ENCODE measurements around the gene WNK2. TPM values are rescaled to one million over a fixed set of nuclear protein-coding genes. Genes with fewer than 3 reads are reported as not detected.
"Not testable (repeated sequence)": the region's sequence is repeated elsewhere in the genome, so short reads cannot be mapped to it uniquely, and the experiment has no call there.

WNK2 gene
- 222 TPM for total RNA-seq
- long read RNA-seq, transcript WNK2-207 (15 exons, 3,224 nt), result major isoform, 5 of 337 reads
- long read RNA-seq, partial matches to known transcripts, result 264 of 337 reads
- long read RNA-seq, other reads (novel, unspliced or antisense), result 65 of 337 reads

- DNase-seq, result no peak
- intact Hi-C loops (cut with DNase I), result no loop called here
These were observed at the start of gene WNK2 for GRCh38 chr9:93183663-93184431. WNK2 (plus strand) TSS chr9:93184139; CDS start chr9:93184930, 791 bp downstream.

DNA sequence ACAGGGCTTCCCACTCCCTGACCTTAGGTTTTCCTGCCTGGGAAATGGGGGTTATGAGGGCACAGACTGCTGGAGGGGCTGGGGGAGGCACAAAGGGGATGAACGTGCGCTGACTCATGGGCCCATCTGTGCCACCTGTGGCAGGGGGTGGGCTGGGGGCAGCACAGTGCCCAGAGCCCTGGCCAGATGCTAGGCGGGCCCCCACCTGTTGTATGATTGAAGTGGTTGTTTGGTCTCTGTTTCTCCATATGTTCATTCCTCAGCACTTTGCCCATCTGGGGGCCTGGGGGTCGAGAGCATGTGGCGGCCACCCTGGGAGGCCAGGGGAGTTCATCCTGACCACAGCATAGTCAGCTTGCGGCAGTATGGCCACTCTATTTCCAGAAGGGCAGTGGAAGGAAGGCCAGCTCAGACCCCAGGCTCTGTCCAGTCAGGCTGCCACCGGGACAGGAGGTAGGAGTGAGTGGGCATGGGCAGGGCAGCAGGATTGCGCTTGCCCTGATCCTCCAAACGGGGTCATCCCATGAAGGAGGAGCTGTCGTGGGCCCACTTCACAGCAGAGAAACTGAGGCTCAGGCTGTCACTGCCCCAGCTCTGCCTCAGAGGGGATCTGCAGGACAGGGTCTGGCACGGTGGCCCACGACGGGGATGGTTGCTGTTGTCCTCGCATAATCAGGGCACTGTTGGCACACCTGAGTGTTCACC lies 49.0 kb upstream of the WNK2 start:
- DNase-seq (no peak), ATAC-seq (ENCODE audit: poor library complexity) (no peak)
- intact Hi-C loops (cut with DNase I), result no loop called here

More at GRCh38 chr9:93183663-93184431, at the start of gene WNK2:
- ATAC-seq (ENCODE audit: poor library complexity), result peak; percentile 60

DNA sequence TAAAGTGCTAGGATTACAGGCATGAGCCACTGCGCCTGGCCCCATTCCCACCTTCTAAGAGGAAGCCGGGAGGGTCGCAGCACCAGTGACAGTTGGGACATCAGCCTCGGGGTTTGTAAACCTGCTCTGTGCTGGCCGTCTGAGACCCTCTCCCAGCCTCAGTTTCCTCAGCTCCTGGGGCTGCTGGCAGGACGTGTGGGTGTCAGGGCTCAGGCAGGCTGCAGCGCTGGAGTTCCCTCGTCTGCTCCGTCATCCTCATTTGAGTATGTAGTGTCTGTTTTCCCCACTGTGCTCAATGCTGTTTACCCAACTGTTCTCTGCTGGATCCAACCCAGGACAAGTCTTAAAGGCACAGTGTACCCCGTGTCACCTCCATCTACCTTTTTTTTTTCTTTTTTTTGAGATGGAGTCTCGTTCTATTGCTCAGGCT lies 47.9 kb upstream of the WNK2 start:
- no peak for ATAC-seq (ENCODE audit: poor library complexity)
- intact Hi-C loops (cut with DNase I), result no loop called here
- no peak for DNase-seq

GRCh38 chr9:93137362-93137761 lies 46.6 kb upstream of the WNK2 start:
- intact Hi-C loops (cut with DNase I), result no loop called here
- ATAC-seq (ENCODE audit: poor library complexity), result no peak

GRCh38 chr9:93138171-93138764 lies 45.7 kb upstream of the WNK2 start:
- ATAC-seq (ENCODE audit: poor library complexity) (no peak), DNase-seq (no peak)
- intact Hi-C loops (cut with DNase I), result no loop called here

More at GRCh38 chr9:93137362-93137761, 46.6 kb upstream of the WNK2 start:
- DNase-seq, result no peak

DNA sequence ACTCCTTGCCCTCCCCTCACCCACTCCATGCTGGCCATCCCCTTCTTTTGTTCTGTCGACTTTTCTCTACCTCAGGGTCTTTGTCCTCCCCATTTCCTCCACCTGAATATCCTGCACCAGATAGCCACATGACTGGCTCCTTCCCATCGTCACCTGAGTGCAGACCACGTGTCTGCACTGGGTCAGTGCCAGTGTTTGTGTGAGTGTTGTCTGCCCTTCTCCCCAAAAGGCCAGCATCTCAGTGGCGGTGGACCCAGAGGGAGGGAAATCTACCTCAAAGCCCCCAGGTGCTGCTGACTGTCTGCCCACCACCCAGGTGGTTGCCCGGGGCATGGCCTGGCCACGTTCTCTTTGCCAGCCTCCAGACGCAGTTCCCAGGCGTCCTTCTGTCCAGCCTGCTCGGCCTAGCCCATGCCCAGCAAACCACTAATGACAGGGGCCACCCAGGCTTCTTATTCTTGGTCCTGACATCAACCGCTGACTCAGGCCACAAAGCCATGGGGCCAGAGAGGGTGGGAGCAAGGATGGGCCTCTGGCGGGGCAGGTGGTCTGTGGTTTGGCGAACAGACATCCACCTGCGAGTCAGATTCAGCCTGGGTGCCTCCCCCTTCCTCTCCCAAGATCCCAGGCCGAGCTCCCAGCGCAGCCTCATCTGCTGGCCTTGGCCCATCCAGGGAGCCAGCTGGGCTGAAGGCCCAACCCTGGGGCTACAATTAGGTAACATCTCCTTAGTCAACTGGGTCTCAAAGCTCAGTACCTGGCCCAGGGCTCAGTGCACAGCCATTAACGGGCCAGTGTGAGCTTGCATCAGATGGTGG lies 44.4 kb upstream of the WNK2 start:
- no peak for ATAC-seq (ENCODE audit: poor library complexity)
- intact Hi-C loops (cut with DNase I), result no loop called here

DNA sequence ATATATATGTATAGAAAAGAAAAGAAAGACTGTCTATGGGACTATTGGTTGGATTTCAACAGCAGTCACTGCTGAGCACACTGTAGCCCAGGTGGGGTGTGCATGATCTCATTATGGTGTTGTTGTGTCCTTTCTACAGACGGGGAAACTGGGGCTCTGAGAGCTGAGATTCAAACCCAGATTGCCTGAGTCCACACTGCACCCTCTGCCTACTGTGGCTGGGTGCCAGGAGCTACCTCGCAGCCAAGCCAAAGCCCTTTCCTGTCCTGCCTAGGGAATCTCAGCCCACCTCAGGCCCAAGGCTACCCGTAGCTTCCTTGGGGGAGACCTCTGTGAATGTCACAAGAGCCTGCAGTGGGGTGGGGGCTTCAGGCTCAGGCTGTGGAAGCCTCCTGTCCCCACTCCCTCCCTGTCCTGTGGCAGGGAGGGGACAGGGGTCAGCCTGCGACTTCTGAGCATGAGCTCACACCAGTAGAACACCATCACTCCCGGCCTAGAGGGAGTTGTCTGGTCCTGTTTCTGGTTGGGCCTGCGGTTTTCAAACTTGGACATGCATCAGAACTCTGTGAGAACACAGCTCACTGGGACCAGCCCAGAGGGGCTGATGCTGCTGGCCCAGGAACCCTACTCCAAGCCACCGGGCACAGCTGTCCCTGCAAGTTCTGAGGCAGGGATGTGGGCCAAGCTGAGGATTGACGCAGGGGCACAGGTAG lies 42.0 kb upstream of the WNK2 start:
- DNase-seq, result no peak
- no peak for ATAC-seq (ENCODE audit: poor library complexity)
- intact Hi-C loops (cut with DNase I), result no loop called here

More for the DNA sequence above, 44.4 kb upstream of the WNK2 start:
- DNase-seq, result no peak

- DNase-seq (peak; percentile 61), ATAC-seq (ENCODE audit: poor library complexity) (peak; percentile 65)
- intact Hi-C loops (cut with DNase I), result no loop called here
These were observed 40.0 kb upstream of the WNK2 start for GRCh38 chr9:93143830-93144530.

DNA sequence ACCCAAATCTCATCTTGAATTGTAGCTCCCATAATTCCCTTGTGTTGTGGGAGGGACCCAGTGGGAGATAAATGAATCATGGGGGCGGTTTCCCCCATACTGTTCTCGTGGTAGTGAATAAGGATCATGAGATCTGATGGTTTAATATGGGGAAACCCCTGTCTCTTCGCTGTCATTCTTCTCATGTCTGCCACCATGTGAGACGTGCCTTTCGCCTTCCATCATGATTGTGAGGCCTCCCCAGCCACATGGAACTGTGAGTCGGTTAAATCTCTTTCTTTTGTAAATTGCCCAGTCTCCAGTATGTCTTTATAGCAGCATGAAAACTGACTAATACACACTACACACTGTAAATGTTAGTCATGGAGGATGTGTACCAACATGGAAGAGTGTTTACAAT lies 37.2 kb upstream of the WNK2 start:
- DNase-seq; intact Hi-C loops (cut with DNase I); ATAC-seq (ENCODE audit: poor library complexity): not testable (repeated sequence)

- no peak for ATAC-seq (ENCODE audit: poor library complexity)
- intact Hi-C loops (cut with DNase I), result no loop called here
- DNase-seq, result no peak
These were observed 36.3 kb upstream of the WNK2 start for GRCh38 chr9:93147632-93148031.

DNA sequence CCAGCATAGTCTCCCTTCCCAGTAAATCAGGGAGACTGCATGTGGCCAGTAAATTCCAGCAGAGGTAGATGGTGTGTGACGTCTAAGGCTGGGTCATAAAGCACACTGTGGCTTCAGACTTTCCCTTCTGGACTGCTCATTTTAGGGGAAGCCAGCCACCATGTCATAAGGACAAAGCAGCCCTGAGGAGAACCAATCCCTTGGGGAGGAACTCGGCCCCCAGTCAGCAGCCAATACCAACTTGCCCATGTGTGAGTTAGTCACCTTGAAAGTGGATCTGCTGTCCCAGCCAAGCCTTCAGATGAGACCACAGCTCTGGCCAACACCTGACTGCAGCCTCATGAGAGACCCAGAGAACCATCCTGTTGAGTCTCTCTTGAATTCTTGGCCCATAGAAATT lies 35.2 kb upstream of the WNK2 start:
- DNase-seq, result no peak
- intact Hi-C loops (cut with DNase I), result no loop called here
- ATAC-seq (ENCODE audit: poor library complexity), result no peak

DNA sequence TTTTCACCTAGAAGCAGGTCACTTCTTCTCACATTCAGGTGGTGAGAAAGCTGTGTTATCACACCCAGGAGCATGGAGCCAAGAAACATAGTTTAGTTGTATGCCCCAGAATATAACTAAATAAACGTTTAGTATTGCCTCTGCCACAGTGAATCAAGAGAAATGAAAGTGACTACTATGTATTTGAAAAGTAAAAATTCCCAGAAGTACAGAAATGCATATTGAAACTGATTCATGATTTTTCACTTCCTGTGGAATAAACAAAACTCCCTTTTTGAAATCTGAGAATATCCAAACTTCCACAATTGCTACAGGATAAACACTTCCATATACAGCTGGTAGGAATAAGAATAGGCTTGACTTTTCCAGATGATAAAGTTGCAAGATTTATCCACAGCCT lies 34.6 kb upstream of the WNK2 start:
- intact Hi-C loops (cut with DNase I), result no loop called here
- no peak for DNase-seq
- ATAC-seq (ENCODE audit: poor library complexity), result no peak

GRCh38 chr9:93151097-93151784 lies 32.7 kb upstream of the WNK2 start:
- ATAC-seq (ENCODE audit: poor library complexity) (no peak), DNase-seq (no peak)
- intact Hi-C loops (cut with DNase I), result no loop called here

- intact Hi-C loops (cut with DNase I), result no loop called here
- DNase-seq (no peak), ATAC-seq (ENCODE audit: poor library complexity) (peak; percentile 39)
These were observed 29.5 kb upstream of the WNK2 start for GRCh38 chr9:93154293-93154903.

GRCh38 chr9:93155716-93156474 lies 28.0 kb upstream of the WNK2 start:
- ATAC-seq (ENCODE audit: poor library complexity) (no peak), DNase-seq (no peak)
- intact Hi-C loops (cut with DNase I), result no loop called here

DNA sequence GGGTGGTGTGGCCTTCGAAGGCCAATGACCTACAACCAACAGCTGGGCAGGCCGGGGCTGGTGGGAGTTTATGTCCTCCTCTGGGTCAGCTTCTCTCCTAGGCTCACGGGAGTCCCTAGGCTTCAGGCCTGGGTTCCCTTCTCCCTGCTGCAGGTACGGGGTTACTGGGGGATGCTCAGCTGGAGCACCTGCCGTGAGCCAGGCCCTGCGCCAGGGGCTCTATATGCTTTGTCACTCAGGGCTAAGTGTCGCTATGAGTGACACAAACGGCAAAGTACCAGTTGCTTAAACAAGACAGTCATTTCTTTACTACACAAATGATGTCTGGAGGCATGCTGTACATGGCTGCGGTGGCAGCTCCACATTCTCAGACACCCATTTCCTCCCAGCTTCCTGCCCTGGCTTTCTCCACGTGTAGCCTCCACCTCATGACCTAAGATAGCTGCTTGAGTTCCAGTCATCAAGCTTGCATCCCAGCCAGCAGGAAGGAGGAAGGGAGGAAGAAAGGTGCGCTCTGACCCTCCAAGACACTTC lies 27.4 kb upstream of the WNK2 start:
- no peak for ATAC-seq (ENCODE audit: poor library complexity)
- intact Hi-C loops (cut with DNase I), result no loop called here

More for the DNA sequence above, 27.4 kb upstream of the WNK2 start:
- DNase-seq, result no peak

Data from Right ventricle myocardium superior (tissue), 1 donor.